ENCODE results near the gene ARHGAP22. TPM values are rescaled to one million over a fixed set of nuclear protein-coding genes. Genes with fewer than 3 reads are reported as not detected.

Gene ARHGAP22
- total RNA-seq, 4 donors from 2014 or later = 3.2 to 24.0 (median 9.9) TPM

DNA sequence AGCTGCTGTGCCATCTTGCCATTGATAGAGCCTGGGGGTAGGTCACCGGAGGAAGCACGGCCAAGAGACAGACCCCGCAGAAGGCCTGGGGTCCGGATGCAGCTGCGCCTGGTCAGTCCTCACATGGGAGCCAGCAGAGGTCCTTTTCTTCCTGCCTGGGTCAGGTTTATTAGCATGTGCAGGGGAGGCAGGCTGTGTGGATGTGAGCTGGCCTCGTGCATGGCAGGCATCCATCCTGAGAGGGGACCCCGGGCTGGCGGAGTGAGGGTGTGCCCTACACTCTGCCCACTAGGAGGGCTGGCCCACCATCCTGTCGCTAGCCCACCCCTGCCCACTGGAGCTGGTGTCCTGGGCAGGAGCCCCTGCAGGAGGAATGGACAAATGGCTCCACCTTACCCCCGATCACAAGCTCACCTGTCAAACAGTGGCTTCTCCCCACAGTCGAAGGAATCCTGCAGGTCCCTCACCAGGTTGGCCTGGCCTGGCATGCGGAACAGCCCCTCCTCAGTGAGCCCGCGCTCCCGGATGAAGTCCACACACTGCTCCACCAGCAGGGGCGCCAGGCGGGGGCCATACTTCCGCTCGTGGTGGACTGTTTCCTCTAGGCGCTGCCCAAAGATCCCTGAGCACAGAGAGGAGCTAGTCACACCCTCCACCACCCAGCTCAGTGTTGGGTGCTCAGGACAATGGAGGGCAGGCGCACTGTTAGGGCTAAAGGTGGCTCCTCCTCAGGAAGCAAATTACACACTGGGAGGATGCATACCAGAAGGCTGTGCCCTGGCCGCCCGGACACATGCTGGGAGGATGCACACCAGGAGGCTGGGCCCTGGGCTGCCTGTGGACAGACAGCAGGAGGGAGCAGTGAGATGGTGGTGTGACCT, 145.4 kb downstream of the ARHGAP22 start:
- no peak for DNase-seq (ENCODE audit: low spot score)
- no peak for ATAC-seq (ENCODE audit: low FRiP score)
- TF ChIP-seq, protein P1, sequence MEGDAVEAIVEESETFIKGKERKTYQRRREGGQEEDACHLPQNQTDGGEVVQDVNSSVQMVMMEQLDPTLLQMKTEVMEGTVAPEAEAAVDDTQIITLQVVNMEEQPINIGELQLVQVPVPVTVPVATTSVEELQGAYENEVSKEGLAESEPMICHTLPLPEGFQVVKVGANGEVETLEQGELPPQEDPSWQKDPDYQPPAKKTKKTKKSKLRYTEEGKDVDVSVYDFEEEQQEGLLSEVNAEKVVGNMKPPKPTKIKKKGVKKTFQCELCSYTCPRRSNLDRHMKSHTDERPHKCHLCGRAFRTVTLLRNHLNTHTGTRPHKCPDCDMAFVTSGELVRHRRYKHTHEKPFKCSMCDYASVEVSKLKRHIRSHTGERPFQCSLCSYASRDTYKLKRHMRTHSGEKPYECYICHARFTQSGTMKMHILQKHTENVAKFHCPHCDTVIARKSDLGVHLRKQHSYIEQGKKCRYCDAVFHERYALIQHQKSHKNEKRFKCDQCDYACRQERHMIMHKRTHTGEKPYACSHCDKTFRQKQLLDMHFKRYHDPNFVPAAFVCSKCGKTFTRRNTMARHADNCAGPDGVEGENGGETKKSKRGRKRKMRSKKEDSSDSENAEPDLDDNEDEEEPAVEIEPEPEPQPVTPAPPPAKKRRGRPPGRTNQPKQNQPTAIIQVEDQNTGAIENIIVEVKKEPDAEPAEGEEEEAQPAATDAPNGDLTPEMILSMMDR (IDR thresholded peaks at IDR 0.05) = no peak

DNA sequence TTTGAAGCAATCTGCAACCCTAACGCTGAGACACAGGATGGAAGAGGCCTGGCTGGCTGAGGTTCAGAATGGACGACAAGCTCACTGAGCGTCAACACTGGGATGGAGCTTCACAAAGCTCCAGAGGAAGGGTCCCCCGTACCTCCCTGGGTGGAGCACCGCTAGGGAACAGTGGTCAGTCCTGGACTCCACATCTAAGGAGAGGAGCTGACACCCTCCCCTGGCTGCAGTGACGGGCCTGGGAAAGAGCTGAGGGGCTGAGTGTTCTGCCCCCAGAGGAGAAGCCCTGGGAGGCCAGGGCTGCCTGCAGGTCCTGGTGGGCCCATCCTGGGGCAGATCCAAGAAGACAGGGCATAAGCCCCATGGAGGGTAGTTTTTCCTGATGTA, 146.2 kb downstream of the ARHGAP22 start:
- ATAC-seq (ENCODE audit: low FRiP score) (no peak), DNase-seq (ENCODE audit: low spot score) (no peak)
- TF ChIP-seq, protein P1 (IDR thresholded peaks at IDR 0.05) = no peak

DNA sequence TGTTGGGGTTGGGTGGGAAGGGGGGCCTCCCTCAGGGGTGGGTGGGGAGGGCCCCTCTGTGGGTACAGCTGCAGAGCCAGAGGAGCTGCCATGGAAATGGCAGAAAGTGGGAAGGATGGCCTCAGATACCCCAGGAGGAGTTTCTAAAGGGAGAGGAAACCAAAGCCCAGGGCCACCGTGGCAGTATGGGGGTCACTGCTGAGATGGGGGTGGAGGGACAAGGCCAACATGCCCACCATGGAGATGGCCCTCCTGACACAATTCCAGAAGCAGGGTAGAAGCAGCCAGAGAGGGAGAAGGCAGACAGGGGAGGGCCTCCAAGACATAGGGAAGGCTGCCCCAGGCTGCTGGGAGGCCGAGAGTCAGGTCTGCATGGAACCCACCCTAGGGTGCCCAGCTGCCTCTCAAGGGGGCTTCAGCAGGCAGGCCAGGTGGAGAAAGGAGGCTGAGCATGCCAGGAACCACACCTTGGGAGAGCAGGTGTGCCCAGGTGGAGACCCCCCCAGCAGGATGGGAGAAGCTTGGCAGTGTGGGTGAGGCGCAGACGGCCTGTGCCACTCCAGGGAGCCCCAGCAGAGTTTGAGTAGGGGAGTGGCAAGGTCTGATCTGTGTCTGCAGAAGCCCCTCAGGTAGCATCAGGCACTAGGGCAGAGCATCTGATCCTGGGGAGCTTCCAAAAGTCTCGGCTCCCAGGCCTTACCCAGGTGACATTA, 146.8 kb downstream of the ARHGAP22 start:
- TF ChIP-seq, protein P1 (IDR thresholded peaks at IDR 0.05) = no peak
- ATAC-seq (ENCODE audit: low FRiP score) = no peak
- DNase-seq (ENCODE audit: low spot score) = no peak

DNA sequence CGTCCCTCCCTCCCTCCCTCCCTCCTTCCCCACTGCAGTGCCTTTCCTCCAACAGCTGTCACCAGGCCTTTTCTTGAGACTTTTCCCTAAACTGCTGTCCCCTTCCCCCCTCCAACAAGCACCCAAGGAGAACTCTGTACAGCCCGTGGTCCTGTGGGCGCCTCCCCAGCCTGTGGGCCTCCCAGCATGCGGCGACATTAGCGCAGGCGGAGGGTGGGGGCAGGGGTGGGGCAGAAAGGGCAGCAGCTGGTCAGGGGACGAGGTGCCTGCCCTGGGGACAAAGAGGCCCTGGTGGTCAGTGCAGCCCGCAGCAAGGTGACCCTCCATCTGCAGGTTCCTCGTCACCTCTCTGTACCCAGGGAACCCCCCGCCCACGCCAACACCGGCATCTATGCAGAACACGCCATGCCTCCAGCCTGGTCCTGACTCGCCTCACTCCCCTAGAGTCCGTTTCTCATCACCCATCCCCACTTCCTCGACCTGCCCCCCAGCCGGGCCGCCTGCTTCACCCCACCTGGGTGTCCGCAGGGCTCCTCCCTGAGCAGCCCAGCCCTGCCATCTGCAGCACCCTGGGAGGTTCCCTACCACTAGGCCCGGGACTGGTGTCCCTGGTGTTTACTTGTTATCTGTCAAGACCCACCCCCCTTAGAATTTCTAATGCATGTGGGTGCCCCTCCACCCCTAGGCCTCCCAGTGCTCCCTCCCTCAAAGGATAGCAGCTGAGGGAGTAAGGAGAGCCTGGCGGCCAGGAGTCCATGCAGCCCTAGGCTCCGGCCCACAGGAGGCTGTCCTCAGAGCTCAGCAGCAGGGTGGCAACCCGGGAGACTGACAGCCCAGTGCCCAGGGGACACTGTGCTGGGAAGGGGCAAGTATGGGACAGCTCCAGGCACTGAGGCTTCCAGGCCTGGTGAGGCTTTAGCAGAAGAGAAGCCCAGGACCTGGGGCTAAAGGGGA, 147.8 kb downstream of the ARHGAP22 start:
- ATAC-seq (ENCODE audit: low FRiP score) (no peak), DNase-seq (ENCODE audit: low spot score) (no peak)
- TF ChIP-seq, protein P1 (IDR thresholded peaks at IDR 0.05) = no peak

DNA sequence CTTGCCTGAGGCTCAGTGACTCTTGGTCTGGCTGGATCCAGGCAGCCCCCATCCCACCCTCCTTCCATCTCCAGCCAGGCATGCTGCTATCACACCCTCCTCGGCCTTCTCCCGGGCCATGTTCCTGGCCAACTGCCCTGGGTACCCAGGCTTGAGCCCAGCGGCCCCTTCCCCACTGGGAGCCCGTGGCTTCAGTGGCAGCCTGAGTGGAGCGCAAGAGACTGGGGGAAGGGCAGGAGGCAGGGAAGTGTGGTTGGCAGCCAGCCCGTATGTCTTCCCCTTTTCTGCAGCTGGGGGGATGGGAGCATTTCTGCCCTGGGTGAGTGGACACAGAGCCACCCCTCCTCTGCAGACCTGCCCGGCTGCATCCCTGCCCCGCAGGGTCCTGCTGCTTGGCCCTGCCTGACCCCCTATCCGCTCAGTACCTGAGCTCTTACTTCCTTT, 148.5 kb downstream of the ARHGAP22 start:
- no peak for DNase-seq (ENCODE audit: low spot score)
- ATAC-seq (ENCODE audit: low FRiP score) = no peak
- TF ChIP-seq, protein P1 (IDR thresholded peaks at IDR 0.05) = no peak

DNA sequence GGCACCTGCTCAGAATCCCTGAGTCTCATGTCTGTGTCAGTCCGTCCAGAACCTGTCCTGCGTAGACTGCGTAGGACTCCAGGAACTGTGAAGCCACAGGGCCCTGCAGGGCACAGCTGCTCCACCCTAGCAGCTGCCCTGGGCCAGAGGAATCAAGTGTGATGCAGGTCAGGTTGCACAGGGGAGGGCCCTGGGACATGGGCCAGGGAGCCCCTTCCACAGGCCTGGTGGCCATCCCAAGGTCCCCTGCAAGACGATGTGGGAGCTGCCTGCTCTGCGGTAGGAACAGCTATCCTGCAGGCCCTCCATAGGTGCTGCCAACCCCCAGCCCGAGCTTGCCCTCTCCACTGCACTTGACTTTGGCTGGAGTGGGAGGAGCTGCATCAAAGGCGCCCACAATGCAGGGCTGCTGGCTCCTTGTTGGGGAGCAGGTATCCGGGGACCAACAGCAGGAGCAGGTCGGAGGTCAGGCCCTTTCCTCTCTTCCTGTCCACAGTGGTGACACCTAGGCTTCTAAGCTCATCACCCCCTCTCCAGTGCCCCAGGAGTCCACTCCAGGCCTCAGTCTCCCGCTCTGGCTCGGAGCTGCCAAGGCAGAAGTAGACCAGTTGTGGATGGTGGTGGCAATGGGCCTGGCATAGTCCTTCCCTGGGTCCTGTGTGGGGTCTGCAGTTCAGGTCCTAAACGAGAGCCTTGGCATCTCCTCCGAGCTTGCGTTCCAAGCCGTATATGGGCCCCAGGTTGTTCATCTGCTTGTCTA, 149.3 kb downstream of the ARHGAP22 start:
- DNase-seq (ENCODE audit: low spot score) = no peak
- ATAC-seq (ENCODE audit: low FRiP score) = no peak
- TF ChIP-seq, protein P1 (IDR thresholded peaks at IDR 0.05) = no peak

All from omental fat pad (tissue), 4 donors.